ENCODE data around the gene ATP5MC2.

The ATP5MC2 gene

GRCh38 chr12:53700567-53700966 lies 24.7 kb upstream of the ATP5MC2 start:
- DNase-seq (ENCODE audit: low read depth in 1 of 2, low spot score in 1 of 2) = no peak
- H3K27ac ChIP-seq (replicated peaks) = no peak overlapping the region
- no peak overlapping the region for H3K4me3 ChIP-seq (replicated peaks; ENCODE audit: insufficient read depth, low read length)
- TF ChIP-seq, protein P1, sequence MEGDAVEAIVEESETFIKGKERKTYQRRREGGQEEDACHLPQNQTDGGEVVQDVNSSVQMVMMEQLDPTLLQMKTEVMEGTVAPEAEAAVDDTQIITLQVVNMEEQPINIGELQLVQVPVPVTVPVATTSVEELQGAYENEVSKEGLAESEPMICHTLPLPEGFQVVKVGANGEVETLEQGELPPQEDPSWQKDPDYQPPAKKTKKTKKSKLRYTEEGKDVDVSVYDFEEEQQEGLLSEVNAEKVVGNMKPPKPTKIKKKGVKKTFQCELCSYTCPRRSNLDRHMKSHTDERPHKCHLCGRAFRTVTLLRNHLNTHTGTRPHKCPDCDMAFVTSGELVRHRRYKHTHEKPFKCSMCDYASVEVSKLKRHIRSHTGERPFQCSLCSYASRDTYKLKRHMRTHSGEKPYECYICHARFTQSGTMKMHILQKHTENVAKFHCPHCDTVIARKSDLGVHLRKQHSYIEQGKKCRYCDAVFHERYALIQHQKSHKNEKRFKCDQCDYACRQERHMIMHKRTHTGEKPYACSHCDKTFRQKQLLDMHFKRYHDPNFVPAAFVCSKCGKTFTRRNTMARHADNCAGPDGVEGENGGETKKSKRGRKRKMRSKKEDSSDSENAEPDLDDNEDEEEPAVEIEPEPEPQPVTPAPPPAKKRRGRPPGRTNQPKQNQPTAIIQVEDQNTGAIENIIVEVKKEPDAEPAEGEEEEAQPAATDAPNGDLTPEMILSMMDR (IDR thresholded peaks at IDR 0.05; ENCODE audit: insufficient read depth, low read length) = no peak
- TF ChIP-seq POLR2AphosphoS5 (IDR thresholded peaks at IDR 0.05; ENCODE audit: low read depth) = no peak
- TF ChIP-seq REST (IDR thresholded peaks at IDR 0.05; ENCODE audit: insufficient replicate concordance, low read depth) = no peak
- no peak for TF ChIP-seq SPI1 (IDR thresholded peaks at IDR 0.05; ENCODE audit: borderline replicate concordance, low read depth)
- TF ChIP-seq GABPA (IDR thresholded peaks at IDR 0.05; ENCODE audit: low read depth) = no peak
- H3K27me3 ChIP-seq (ENCODE audit: insufficient read depth, poor library complexity, severe bottlenecking) = peaks cover 66% of the 10 kb centered on the region

- TF ChIP-seq SPI1 (IDR thresholded peaks at IDR 0.05; ENCODE audit: borderline replicate concordance, low read depth) = no peak
- TF ChIP-seq, protein P1 (IDR thresholded peaks at IDR 0.05; ENCODE audit: insufficient read depth, low read length) = no peak
- TF ChIP-seq GABPA (IDR thresholded peaks at IDR 0.05; ENCODE audit: low read depth) = no peak
- TF ChIP-seq POLR2AphosphoS5 (IDR thresholded peaks at IDR 0.05; ENCODE audit: low read depth) = no peak
- no peak for TF ChIP-seq REST (IDR thresholded peaks at IDR 0.05; ENCODE audit: insufficient replicate concordance, low read depth)
- no peak overlapping the region for H3K27ac ChIP-seq (replicated peaks)
- H3K4me3 ChIP-seq (replicated peaks; ENCODE audit: insufficient read depth, low read length) = no peak overlapping the region
- DNase-seq (ENCODE audit: low read depth in 1 of 2, low spot score in 1 of 2) = no peak
- peaks cover 75% of the 10 kb centered on the region for H3K27me3 ChIP-seq (ENCODE audit: insufficient read depth, poor library complexity, severe bottlenecking)
Measured at GRCh38 chr12:53699678-53700025, 23.8 kb upstream of the ATP5MC2 start.

GRCh38 chr12:53698948-53699677 lies 23.2 kb upstream of the ATP5MC2 start:
- no peak overlapping the region for H3K4me3 ChIP-seq (replicated peaks; ENCODE audit: insufficient read depth, low read length)
- H3K27me3 ChIP-seq (ENCODE audit: insufficient read depth, poor library complexity, severe bottlenecking) = peaks cover 77% of the 10 kb centered on the region
- no peak for DNase-seq (ENCODE audit: low read depth in 1 of 2, low spot score in 1 of 2)
- no peak overlapping the region for H3K27ac ChIP-seq (replicated peaks)
- TF ChIP-seq POLR2AphosphoS5 (IDR thresholded peaks at IDR 0.05; ENCODE audit: low read depth) (no peak), REST (IDR thresholded peaks at IDR 0.05; ENCODE audit: insufficient replicate concordance, low read depth) (no peak), GABPA (IDR thresholded peaks at IDR 0.05; ENCODE audit: low read depth) (no peak), SPI1 (IDR thresholded peaks at IDR 0.05; ENCODE audit: borderline replicate concordance, low read depth) (no peak)
- TF ChIP-seq, protein P1 (IDR thresholded peaks at IDR 0.05; ENCODE audit: insufficient read depth, low read length) = no peak
